ENCODE results near the gene KRTAP20-4. TPM values are rescaled to one million over a fixed set of nuclear protein-coding genes. Genes with fewer than 3 reads are reported as not detected.

The KRTAP20-4 gene
- total and polyA plus RNA-seq, 2 of the 4 experiments (the other 2 are of a cell fraction), result not detected

GRCh38 chr21:30590297-30590696 is 30.1 kb upstream of the KRTAP20-4 start, which contains the start of gene KRTAP22-2:
TSS of gene KRTAP22-2 (minus strand) at chr21:30590397.
- dilution Hi-C loops (cut with HindIII; ENCODE audit: low sequenced_read_pairs, unreplicated experiment), result no loop called here
- no peak within 1 kb of the TSS for H3K23ac ChIP-seq (ENCODE audit: low read depth, low read length)
- CTCF ChIA-PET, result no interaction called here

More at GRCh38 chr21:30590297-30590696, 30.1 kb upstream of the KRTAP20-4 start, which contains the start of gene KRTAP22-2:
- no peak within 1 kb of the TSS for H3K4me3 ChIP-seq (ENCODE audit: insufficient read depth, low read depth, low read length)
- H3K27me3 ChIP-seq (ENCODE audit: control insufficient read depth, insufficient read depth, low read length), result no peaks in the 10 kb centered on the region
- no peak within 1 kb of the TSS for H2BK5ac ChIP-seq (ENCODE audit: low read depth, low read length, poor library complexity, severe bottlenecking)
- H3K56ac ChIP-seq (ENCODE audit: extremely low read depth, insufficient read depth, low read length), result no peak within 1 kb of the TSS
- H3K14ac ChIP-seq (replicated peaks; ENCODE audit: low read depth, low read length), result no peak within 1 kb of the TSS
- no peak within 1 kb of the TSS for H2AK5ac ChIP-seq (ENCODE audit: low read depth, low read length)
- no peak within 1 kb of the TSS for H4K8ac ChIP-seq (ENCODE audit: low read depth in 2 of 2, low read length in 2 of 2)
- H3K9me1 ChIP-seq (ENCODE audit: insufficient read depth, low read length), result no peaks in the 10 kb centered on the region
- no peaks in the 10 kb centered on the region for H4K20me1 ChIP-seq (ENCODE audit: insufficient read depth, low read length)
- no peak within 1 kb of the TSS for H3K18ac ChIP-seq (ENCODE audit: low read depth, low read length)
- no peak within 1 kb of the TSS for H2BK15ac ChIP-seq (ENCODE audit: low read depth, low read length)
- no peak within 1 kb of the TSS for H4K91ac ChIP-seq (ENCODE audit: insufficient read depth, low read depth, low read length)
- H3K9ac ChIP-seq (ENCODE audit: low read depth, low read length), result no peak within 1 kb of the TSS
- no peak for TF ChIP-seq RAD21 (IDR thresholded peaks at IDR 0.05; ENCODE audit: low read length)
- TF ChIP-seq RCOR1 (IDR thresholded peaks at IDR 0.05; ENCODE audit: insufficient replicate concordance, low read length), result no peak
- TF ChIP-seq CEBPB (IDR thresholded peaks at IDR 0.05; ENCODE audit: low read depth, low read length), result no peak
- no peak for TF ChIP-seq CHD1 (IDR thresholded peaks at IDR 0.05; ENCODE audit: low read depth, low read length)
- TF ChIP-seq CTCF (conservative IDR thresholded peaks at IDR 0.05; ENCODE audit: low read depth, low read length), result no peak
- TF ChIP-seq USF2 (IDR thresholded peaks at IDR 0.05; ENCODE audit: low read depth, low read length), result no peak
- TF ChIP-seq BHLHE40 (IDR thresholded peaks at IDR 0.05; ENCODE audit: low read depth, low read length), result no peak
- TF ChIP-seq FOS (IDR thresholded peaks at IDR 0.05; ENCODE audit: low read depth, low read length), result no peak
- no peak for TF ChIP-seq MXI1 (IDR thresholded peaks at IDR 0.05; ENCODE audit: borderline replicate concordance, low read depth, low read length)
- no peak for TF ChIP-seq ELK1 (IDR thresholded peaks at IDR 0.05; ENCODE audit: borderline replicate concordance, low read depth, low read length)
- TF ChIP-seq NFE2L2 (IDR thresholded peaks at IDR 0.05; ENCODE audit: low read depth, low read length), result no peak
- TF ChIP-seq POLR2A (IDR thresholded peaks at IDR 0.05; ENCODE audit: low read depth, low read length), result no peak
- TF ChIP-seq MAZ (IDR thresholded peaks at IDR 0.05; ENCODE audit: borderline replicate concordance, low read depth, low read length), result no peak
- no peak for TF ChIP-seq MAFK (IDR thresholded peaks at IDR 0.05; ENCODE audit: low read depth, low read length)
- TF ChIP-seq SMC3 (IDR thresholded peaks at IDR 0.05; ENCODE audit: low read depth, low read length), result no peak
- TF ChIP-seq RFX5 (IDR thresholded peaks at IDR 0.05; ENCODE audit: low read depth, low read length), result no peak
- H2BK120ac ChIP-seq (ENCODE audit: low read depth, low read length), result no peak within 1 kb of the TSS
- no peaks in the 10 kb centered on the region for H3K36me3 ChIP-seq (ENCODE audit: control insufficient read depth, insufficient read depth, low read length)
- H3K9me3 ChIP-seq (ENCODE audit: control insufficient read depth, insufficient read depth, low read length), result peaks cover 7% of the 10 kb centered on the region
- H2AFZ ChIP-seq (replicated peaks; ENCODE audit: low read length, poor library complexity), result no peak within 1 kb of the TSS
- POLR2A ChIA-PET (ENCODE audit: unreplicated experiment), result no interaction called here
- no peak within 1 kb of the TSS for H3K4ac ChIP-seq (ENCODE audit: low read depth, low read length)
- no TSS peak for BruUV-seq (replicated peaks)
- H3K27ac ChIP-seq (ENCODE audit: insufficient read depth, low read length), result no peak within 1 kb of the TSS
- ATAC-seq (ENCODE audit: low read depth) (no peak), DNase-seq (no peak)
- H4K5ac ChIP-seq (ENCODE audit: low read depth, low read length), result no peak within 1 kb of the TSS
- no peak within 1 kb of the TSS for H3K4me2 ChIP-seq (ENCODE audit: low read depth, low read length)
- intact Hi-C loops (cut with micrococcal nuclease) (no loop called here), in situ Hi-C loops (cut with MboI; ENCODE audit: low sequenced_read_pairs) (no loop called here)
- no peaks in the 10 kb centered on the region for H3K4me1 ChIP-seq (ENCODE audit: control insufficient read depth, insufficient read depth, low read length)
- no peak within 1 kb of the TSS for H2AK9ac ChIP-seq (replicated peaks; ENCODE audit: low read depth, low read length, poor library complexity)
- H2BK20ac ChIP-seq (ENCODE audit: low read depth, low read length), result no peak within 1 kb of the TSS
- no peaks in the 10 kb centered on the region for H3K79me1 ChIP-seq (ENCODE audit: low read depth in 1 of 2, low read length in 2 of 2)
